Upper lobe of right lung (tissue), 1 donor: ENCODE measurements around the gene FAM174A. TPM values are rescaled to one million over a fixed set of nuclear protein-coding genes. Genes with fewer than 3 reads are reported as not detected.

Experiments used
- ATAC-seq: fragments of 200-7000 bp; cut with Tn5 transposase; one replicate; pipeline ENCODE4 v1.9.1; 2020; ENCODE audit warnings: mild to moderate bottlenecking, moderate library complexity
- DNase-seq: peaks from one replicate; pipeline ENCODE4 v3.0.0-alpha.2; 2020
- H3K27ac ChIP-seq: fragments of 200-600 bp; one replicate; pipeline ENCODE4 v1.8.0; 2022
- H3K27me3 ChIP-seq: fragments of 200-600 bp; one replicate; pipeline ENCODE4 v1.8.0; 2022; ENCODE audit warnings: mild to moderate bottlenecking
- H3K36me3 ChIP-seq: fragments of 200-600 bp; one replicate; pipeline ENCODE4 v1.8.0; 2022
- H3K4me1 ChIP-seq: fragments of 200-600 bp; one replicate; pipeline ENCODE4 v1.8.0; 2022
- H3K4me3 ChIP-seq: fragments of 200-600 bp; one replicate; pipeline ENCODE4 v1.8.0; 2022; ENCODE audit warnings: mild to moderate bottlenecking
- H3K9me3 ChIP-seq: fragments of 200-600 bp; one replicate; pipeline ENCODE4 v1.8.0; 2022
- CTCF ChIP-seq: fragments of 200-600 bp; IDR thresholded peaks from one replicate; pipeline ENCODE4 v1.8.0; 2022; ENCODE audit warnings: antibody characterized with exemption
- intact Hi-C: fragments of 100-400 bp; cut with DNase I; formaldehyde crosslinking; loops from one replicate; pipeline ENCODE4 v1.11.0; 2022
- total RNA-seq: library from RNA; stranded (reverse); fragmentation: NEBNext Ultra II Directional; extraction: Animal tissue kit (Norgen Biotek cat#: 25700); gene quantifications from one replicate; pipeline ENCODE4 v1.2.1, GENCODE V29; 2021
- donor health status: DM: no; HTN: yes; CAD: no; lungs with severe emphysema.

The FAM174A gene
- total RNA-seq, 1 donor from 2014 or later = 21.7 TPM

GRCh38 chr5:100560860-100561259 is 25.7 kb downstream of the FAM174A start:
- Histone ChIP-seq H3K4me1 (no peaks in the 10 kb centered on the region), H3K9me3 (no peaks in the 10 kb centered on the region), H3K27me3 (no peaks in the 10 kb centered on the region), H3K27ac (no peak overlapping the region), H3K4me3 (no peak overlapping the region), H3K36me3 (peaks cover 10% of the 10 kb centered on the region)
- intact Hi-C loops = no loop called here
- no peak for ATAC-seq
- TF ChIP-seq CTCF = no peak
- no peak for DNase-seq

- DNase-seq = no peak
- no peak overlapping the region for H3K4me3 ChIP-seq
- no peaks in the 10 kb centered on the region for H3K27me3 ChIP-seq
- peaks cover 10% of the 10 kb centered on the region for H3K36me3 ChIP-seq
- no peaks in the 10 kb centered on the region for H3K4me1 ChIP-seq
- TF ChIP-seq CTCF = no peak
- no peaks in the 10 kb centered on the region for H3K9me3 ChIP-seq
- intact Hi-C loops = no loop called here
- no peak for ATAC-seq
- H3K27ac ChIP-seq = no peak overlapping the region
Observed at GRCh38 chr5:100562821-100563220, 27.6 kb downstream of the FAM174A start.

GRCh38 chr5:100566382-100567141 is 31.4 kb downstream of the FAM174A start:
- DNase-seq = no peak
- intact Hi-C loops = no loop called here
- TF ChIP-seq CTCF = no peak
- H3K4me1 ChIP-seq = no peaks in the 10 kb centered on the region
- no peak overlapping the region for H3K4me3 ChIP-seq
- no peak overlapping the region for H3K27ac ChIP-seq
- no peaks in the 10 kb centered on the region for H3K9me3 ChIP-seq
- ATAC-seq = no peak
- no peaks in the 10 kb centered on the region for H3K27me3 ChIP-seq
- peaks cover 10% of the 10 kb centered on the region for H3K36me3 ChIP-seq

GRCh38 chr5:100574716-100575115 is 39.5 kb downstream of the FAM174A start:
- no peak overlapping the region for H3K27ac ChIP-seq

GRCh38 chr5:100575815-100576214 is 40.6 kb downstream of the FAM174A start:
- intact Hi-C loops = no loop called here
- no peaks in the 10 kb centered on the region for H3K36me3 ChIP-seq
- no peaks in the 10 kb centered on the region for H3K4me1 ChIP-seq
- H3K27me3 ChIP-seq = no peaks in the 10 kb centered on the region
- H3K27ac ChIP-seq = no peak overlapping the region
- H3K9me3 ChIP-seq = no peaks in the 10 kb centered on the region
- no peak overlapping the region for H3K4me3 ChIP-seq
- no peak for ATAC-seq
- DNase-seq = no peak
- no peak for TF ChIP-seq CTCF

More at GRCh38 chr5:100574716-100575115, 39.5 kb downstream of the FAM174A start:
- H3K9me3 ChIP-seq = no peaks in the 10 kb centered on the region
- H3K4me1 ChIP-seq = no peaks in the 10 kb centered on the region
- no peak for TF ChIP-seq CTCF
- ATAC-seq (no peak), DNase-seq (no peak)
- no peak overlapping the region for H3K4me3 ChIP-seq
- no peaks in the 10 kb centered on the region for H3K36me3 ChIP-seq
- intact Hi-C loops = no loop called here
- no peaks in the 10 kb centered on the region for H3K27me3 ChIP-seq
